SKM-1 (cell line): ENCODE results near the gene EBF3.

Experiments
- DNase-seq: peaks from one replicate; lab custom pipeline; 2025; ENCODE audit not compliant: unreplicated experiment; lab: John Stamatoyannopoulos, UW

Gene EBF3

GRCh38 chr10:129893104-129894089 is 70.7 kb downstream of the EBF3 start:
- DNase-seq, result no peak

GRCh38 chr10:129892548-129893052 is 71.5 kb downstream of the EBF3 start:
- DNase-seq, result no peak

GRCh38 chr10:129891806-129892205 is 72.3 kb downstream of the EBF3 start:
- no peak for DNase-seq

DNA sequence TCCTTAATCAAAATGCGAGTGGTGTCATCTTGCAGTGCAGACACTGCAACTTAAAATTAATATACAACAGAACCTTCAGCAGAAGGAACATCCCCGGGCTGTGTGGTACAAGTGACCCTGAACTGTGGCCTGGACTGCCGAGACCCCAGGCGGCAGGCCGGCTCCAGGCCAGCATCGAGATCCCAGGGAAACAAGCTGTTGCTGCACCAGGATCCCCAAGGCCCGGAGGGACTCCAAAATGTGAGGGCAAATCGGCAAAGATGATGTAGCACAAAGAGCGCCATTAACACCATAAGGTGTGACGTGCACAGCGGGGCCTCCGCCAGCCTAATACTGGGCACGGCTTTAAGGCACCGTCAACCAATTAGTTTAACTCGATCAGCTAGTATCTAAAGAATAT is 73.9 kb downstream of the EBF3 start:
- no peak for DNase-seq

DNA sequence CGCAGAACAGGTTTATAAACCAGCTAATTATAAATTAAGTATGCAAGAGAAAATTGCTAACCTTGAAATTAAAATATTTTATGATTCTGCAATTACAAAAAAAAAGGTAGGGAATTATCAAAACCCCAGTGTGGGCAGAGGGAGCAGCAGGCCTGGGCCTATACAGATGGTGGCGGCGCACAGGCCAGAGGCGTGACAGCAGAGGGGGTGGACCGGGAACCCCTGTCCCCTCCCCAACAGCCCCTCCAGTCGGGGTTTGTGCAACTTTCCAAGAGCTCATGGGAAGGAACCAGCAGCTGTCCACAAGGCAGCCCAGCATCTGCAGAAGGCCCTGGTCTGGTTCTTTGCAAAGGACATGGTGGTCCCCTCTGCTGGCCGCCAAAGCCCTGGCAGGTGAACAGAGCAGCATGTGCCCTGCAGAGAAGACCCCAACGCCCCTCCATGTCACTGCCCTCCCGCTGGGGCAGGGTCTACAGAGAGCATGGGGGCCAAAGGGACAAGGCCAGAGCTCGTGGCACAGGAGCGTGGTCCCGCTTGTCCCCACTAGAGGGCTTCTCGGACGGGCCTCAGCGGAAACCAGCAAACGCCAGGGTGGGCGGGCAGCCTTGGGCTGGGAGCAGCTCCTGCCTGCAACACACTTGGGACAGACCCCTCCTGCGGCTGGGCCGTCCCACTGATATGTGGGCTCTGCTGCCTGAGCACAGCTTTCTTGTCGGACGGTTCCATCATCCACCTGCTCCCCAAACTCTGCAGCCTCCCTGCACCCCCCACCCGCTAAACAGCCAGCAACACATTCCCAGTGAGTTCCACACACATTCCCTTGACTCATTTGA is 75.1 kb downstream of the EBF3 start:
- DNase-seq, result no peak

- DNase-seq, result no peak
Observed at GRCh38 chr10:129887986-129888783, 75.9 kb downstream of the EBF3 start.

DNA sequence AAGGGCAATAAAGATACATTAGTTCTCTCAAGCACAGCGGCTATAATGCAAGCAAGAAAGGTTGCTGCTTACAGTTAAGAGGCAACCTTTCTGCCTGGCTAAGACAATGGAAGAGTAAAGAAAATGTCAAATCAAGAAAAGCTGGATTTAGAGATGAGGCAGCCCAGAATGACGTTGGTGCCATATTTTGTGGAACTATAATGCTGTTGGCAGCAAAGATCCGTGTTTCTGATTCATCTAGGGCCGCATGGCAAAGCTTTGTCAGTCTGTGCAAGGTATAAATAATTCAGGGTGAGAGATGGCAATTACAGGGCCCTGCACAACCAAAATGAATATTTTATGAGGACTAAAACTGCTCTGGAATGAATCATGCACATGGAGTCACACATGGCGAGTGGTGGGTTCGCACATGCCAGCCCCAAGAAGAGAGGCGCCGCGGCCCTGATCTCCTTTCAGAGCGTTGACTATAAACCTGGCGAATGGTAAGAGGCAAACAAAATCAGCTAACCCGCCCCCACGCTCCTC is 76.6 kb downstream of the EBF3 start:
- no peak for DNase-seq

GRCh38 chr10:129886263-129886662 is 77.8 kb downstream of the EBF3 start:
- DNase-seq, result no peak

DNA sequence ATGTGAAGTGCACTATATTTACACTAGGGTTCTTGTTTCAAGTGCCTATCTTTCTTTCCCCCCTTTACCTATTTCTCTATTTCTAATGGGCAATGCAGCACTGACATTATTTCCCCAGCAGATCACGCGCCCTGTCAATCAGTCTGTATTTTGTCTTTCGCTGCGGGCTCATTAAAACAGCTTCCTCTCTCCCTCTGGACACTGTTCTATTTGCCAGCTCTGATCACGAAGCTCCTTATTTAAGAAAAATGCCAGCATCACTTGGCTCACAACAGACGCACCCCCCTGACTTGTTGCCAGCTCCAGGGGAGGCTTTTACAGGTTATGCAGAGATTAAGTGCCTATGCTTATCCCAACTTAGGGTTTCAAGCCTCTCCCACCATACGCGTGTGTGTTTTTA is 78.5 kb downstream of the EBF3 start:
- DNase-seq, result no peak

GRCh38 chr10:129884398-129885078 is 79.5 kb downstream of the EBF3 start:
- no peak for DNase-seq

DNA sequence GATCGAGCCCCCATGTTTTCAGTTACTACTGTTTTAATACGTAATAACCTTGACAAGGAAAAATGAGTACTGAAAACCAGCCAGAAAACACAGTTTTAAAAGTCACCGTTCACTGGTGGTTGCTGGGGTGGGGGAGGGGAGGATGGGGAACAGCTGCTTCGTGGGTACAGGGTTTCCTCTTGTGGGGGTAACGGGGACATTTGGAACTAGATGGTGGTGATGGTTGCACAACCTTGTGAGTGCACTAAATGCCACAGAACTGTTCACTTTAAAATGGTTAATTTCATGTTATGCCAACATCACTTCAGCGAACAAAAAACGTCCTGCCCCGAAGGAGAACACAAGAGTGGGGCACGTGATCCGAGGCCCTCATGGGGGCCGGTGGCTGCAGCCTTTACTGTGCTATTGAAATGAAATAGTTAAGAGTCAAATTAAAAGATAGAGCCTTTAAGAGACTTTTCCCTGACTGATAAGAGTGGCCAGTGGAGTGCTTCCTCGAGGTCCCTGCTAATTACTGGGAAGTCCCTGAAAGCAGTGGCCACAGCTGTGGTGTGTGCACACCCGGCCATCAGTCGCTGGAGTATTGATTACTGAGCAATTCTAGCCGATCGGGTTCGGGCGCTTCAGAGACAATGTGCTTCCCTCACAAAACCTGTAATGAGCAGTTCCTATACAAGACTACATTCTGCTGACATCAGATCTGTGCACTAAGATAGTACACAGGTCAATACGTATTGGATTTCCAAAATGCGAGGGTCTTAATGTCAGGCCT is 80.3 kb downstream of the EBF3 start:
- no peak for DNase-seq

DNA sequence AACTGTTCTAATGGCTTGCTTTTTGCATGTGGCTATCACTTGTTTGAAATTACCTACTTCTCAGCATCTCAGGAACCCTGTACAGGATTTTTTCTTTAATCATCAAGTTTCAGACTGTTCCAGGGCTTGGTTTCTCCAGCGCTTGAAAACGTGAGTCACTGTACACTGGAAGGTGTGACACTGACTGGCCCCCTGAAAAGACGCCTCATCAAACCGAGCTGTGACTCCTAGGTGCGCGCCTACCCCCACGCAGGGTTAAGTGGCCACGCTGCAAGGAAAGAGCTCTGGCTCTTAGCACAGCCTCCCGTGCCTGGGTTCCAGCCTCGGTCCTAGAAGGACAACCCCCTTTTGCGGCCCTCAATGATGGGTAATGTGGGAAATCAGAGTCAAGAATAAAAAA is 81.0 kb downstream of the EBF3 start:
- no peak for DNase-seq

- no peak for DNase-seq
Observed at GRCh38 chr10:129882291-129883010, 81.6 kb downstream of the EBF3 start.

GRCh38 chr10:129881641-129882040 is 82.4 kb downstream of the EBF3 start:
- no peak for DNase-seq

GRCh38 chr10:129880191-129880870 is 83.7 kb downstream of the EBF3 start:
- DNase-seq, result no peak

GRCh38 chr10:129879655-129880054 is 84.4 kb downstream of the EBF3 start:
- DNase-seq, result no peak

DNA sequence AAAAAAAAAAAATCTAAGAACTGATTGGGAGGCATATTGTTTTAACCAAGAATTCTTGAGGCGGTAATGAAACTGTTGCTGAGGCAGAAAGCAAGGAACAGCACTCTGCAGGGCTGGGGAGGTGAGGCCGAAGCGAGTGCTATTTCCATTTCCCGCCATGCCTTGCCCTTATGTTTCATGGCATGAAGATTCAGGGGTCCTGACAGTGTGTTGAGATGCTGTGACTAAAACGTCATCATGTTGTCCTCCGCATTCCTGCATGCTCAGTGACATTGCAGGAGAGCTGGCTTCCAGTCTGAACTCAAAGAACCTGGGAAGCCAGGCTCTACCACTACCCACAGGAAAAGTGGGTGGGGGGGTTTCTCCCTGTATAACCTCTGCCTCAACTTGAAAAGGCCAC is 85.2 kb downstream of the EBF3 start:
- no peak for DNase-seq

DNA sequence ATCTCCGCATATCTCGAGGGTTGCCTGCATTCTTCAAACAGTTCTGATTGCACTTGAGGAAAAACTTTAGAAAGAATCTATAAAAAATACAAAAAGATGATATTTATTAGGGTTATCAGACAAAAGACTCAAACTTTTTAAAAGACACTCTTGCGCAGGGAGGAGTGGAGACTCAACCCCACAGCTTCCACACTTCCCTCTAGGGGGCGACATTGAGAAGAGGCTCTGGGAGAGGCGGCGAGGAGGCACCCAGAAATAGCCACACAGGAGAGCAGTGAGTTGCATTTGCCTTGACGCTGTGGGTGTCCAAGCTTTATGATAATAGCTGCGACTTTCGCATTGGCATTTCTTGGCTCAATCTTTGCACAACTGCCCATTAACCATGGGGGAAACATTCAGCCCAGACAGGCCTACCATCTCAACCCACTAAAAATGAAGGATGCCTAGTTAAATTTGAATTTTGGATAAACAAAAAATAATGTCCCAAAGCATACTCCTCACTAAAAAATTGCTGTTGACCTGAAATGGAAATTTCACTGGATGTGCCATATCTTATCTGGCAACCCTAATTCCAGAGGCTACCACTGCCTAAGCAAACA is 86.2 kb downstream of the EBF3 start:
- DNase-seq, result no peak
